SJCRH30 (cell line): Measurements from ENCODE around the gene PHRF1. TPM values are rescaled to one million over a fixed set of nuclear protein-coding genes. Genes with fewer than 3 reads are reported as not detected.

Experiments used
- DNase-seq, 2 experiments: peaks; one replicate each; pipeline ENCODE4 v3.0.0-alpha.2; 2015 to 2020
- H3K27ac ChIP-seq: fragments of 250-450 bp; sonication (Bioruptor Pico); 2 replicates; pipeline ENCODE4 v1.5.1; 2020; ENCODE audit warnings: mild to moderate bottlenecking, moderate library complexity
- H3K27me3 ChIP-seq: fragments of 250-450 bp; sonication (Bioruptor Pico); 2 replicates; pipeline ENCODE4 v1.5.1; 2020; ENCODE audit warnings: mild to moderate bottlenecking, moderate library complexity
- H3K36me3 ChIP-seq: fragments of 250-450 bp; sonication (Bioruptor Pico); 2 replicates; pipeline ENCODE4 v1.5.1; 2020; ENCODE audit warnings: mild to moderate bottlenecking, moderate library complexity
- H3K4me1 ChIP-seq: fragments of 250-450 bp; sonication (Bioruptor Pico); 2 replicates; pipeline ENCODE4 v1.5.1; 2020; ENCODE audit warnings: mild to moderate bottlenecking, moderate library complexity
- H3K4me3 ChIP-seq: fragments of 250-450 bp; sonication (Bioruptor Pico); 2 replicates; pipeline ENCODE4 v1.5.1; 2020; ENCODE audit warnings: mild to moderate bottlenecking, moderate library complexity
- H3K9me3 ChIP-seq: fragments of 250-450 bp; sonication (Bioruptor Pico); replicated peaks from 2 replicates; pipeline ENCODE4 v1.5.1; 2020; ENCODE audit warnings: mild to moderate bottlenecking, moderate library complexity
- total RNA-seq: library from RNA; depleted of rRNA; stranded (reverse); fragments of >200 nt; shearing (Covaris generic); gene quantifications from 2 replicates; pipeline ENCODE4 v1.2.3, GENCODE V29; 2014

PHRF1 gene
- total RNA-seq, 1 experiment from 2014 or later = 34.3 TPM

- DNase-seq = no peak
- Histone ChIP-seq H3K36me3 (no peaks in the 10 kb centered on the region), H3K27ac (no peak overlapping the region), H3K4me3 (no peak overlapping the region), H3K9me3 (no peaks in the 10 kb centered on the region), H3K27me3 (peaks cover 4% of the 10 kb centered on the region; the same call in 1 of the 2 replicates), H3K4me1 (peaks cover 12% of the 10 kb centered on the region)
Observed at GRCh38 chr11:551131-551530, 25.1 kb upstream of the PHRF1 start.

GRCh38 chr11:551596-551995 lies 24.7 kb upstream of the PHRF1 start:
- DNase-seq = no peak
- Histone ChIP-seq H3K36me3 (no peaks in the 10 kb centered on the region), H3K4me1 (peaks cover 12% of the 10 kb centered on the region), H3K9me3 (no peaks in the 10 kb centered on the region), H3K27ac (no peak overlapping the region), H3K4me3 (no peak overlapping the region), H3K27me3 (peaks cover 4% of the 10 kb centered on the region; the same call in 1 of the 2 replicates)

GRCh38 chr11:553083-553987 lies 22.9 kb upstream of the PHRF1 start:
- H3K4me3 ChIP-seq = no peak overlapping the region
- no peaks in the 10 kb centered on the region for H3K36me3 ChIP-seq
- H3K27me3 ChIP-seq = peaks cover 4% of the 10 kb centered on the region; the same call in 1 of the 2 replicates
- no peak overlapping the region for H3K27ac ChIP-seq
- no peaks in the 10 kb centered on the region for H3K9me3 ChIP-seq
- no peak for DNase-seq
- peaks cover 16% of the 10 kb centered on the region for H3K4me1 ChIP-seq

GRCh38 chr11:553988-554340 lies 22.3 kb upstream of the PHRF1 start:
- Histone ChIP-seq H3K4me3 (no peak overlapping the region), H3K4me1 (peaks cover 16% of the 10 kb centered on the region), H3K27me3 (peaks cover 4% of the 10 kb centered on the region; the same call in 1 of the 2 replicates), H3K36me3 (no peaks in the 10 kb centered on the region), H3K9me3 (no peaks in the 10 kb centered on the region), H3K27ac (no peak overlapping the region)
- no peak for DNase-seq

GRCh38 chr11:554428-555226 lies 21.6 kb upstream of the PHRF1 start:
- no peaks in the 10 kb centered on the region for H3K9me3 ChIP-seq
- DNase-seq = peak; percentile 64 to 83
- H3K36me3 ChIP-seq = no peaks in the 10 kb centered on the region
- H3K27me3 ChIP-seq = peaks cover 4% of the 10 kb centered on the region; the same call in 1 of the 2 replicates
- peak overlapping the region; percentile 15; the same call in 1 of the 2 replicates for H3K4me3 ChIP-seq
- no peak overlapping the region for H3K27ac ChIP-seq
- peaks cover 16% of the 10 kb centered on the region for H3K4me1 ChIP-seq

GRCh38 chr11:555227-555779 lies 21.0 kb upstream of the PHRF1 start:
- H3K27ac ChIP-seq = no peak overlapping the region
- H3K4me3 ChIP-seq = no peak overlapping the region
- H3K27me3 ChIP-seq = peaks cover 4% of the 10 kb centered on the region; the same call in 1 of the 2 replicates
- H3K4me1 ChIP-seq = peaks cover 16% of the 10 kb centered on the region
- DNase-seq = no peak
- H3K36me3 ChIP-seq = no peaks in the 10 kb centered on the region
- no peaks in the 10 kb centered on the region for H3K9me3 ChIP-seq

- Histone ChIP-seq H3K27ac (no peak overlapping the region), H3K36me3 (no peaks in the 10 kb centered on the region), H3K9me3 (no peaks in the 10 kb centered on the region), H3K27me3 (peaks cover 4% of the 10 kb centered on the region; the same call in 1 of the 2 replicates), H3K4me3 (no peak overlapping the region), H3K4me1 (peaks cover 16% of the 10 kb centered on the region)
- DNase-seq = no peak
Observed at GRCh38 chr11:555780-556661, 20.2 kb upstream of the PHRF1 start.

- peaks cover 4% of the 10 kb centered on the region; the same call in 1 of the 2 replicates for H3K27me3 ChIP-seq
- no peaks in the 10 kb centered on the region for H3K36me3 ChIP-seq
- H3K27ac ChIP-seq = no peak overlapping the region
- H3K9me3 ChIP-seq = no peaks in the 10 kb centered on the region
- DNase-seq = no peak
- peaks cover 16% of the 10 kb centered on the region for H3K4me1 ChIP-seq
- H3K4me3 ChIP-seq = no peak overlapping the region
Observed at GRCh38 chr11:556662-557256, 19.5 kb upstream of the PHRF1 start.

GRCh38 chr11:557328-558132 lies 18.7 kb upstream of the PHRF1 start:
- Histone ChIP-seq H3K27ac (no peak overlapping the region), H3K4me3 (no peak overlapping the region), H3K4me1 (peaks cover 16% of the 10 kb centered on the region), H3K27me3 (peaks cover 4% of the 10 kb centered on the region; the same call in 1 of the 2 replicates), H3K36me3 (no peaks in the 10 kb centered on the region), H3K9me3 (no peaks in the 10 kb centered on the region)
- peak; percentile 56 to 58 for DNase-seq

GRCh38 chr11:558503-558902 lies 17.8 kb upstream of the PHRF1 start:
- peaks cover 16% of the 10 kb centered on the region for H3K4me1 ChIP-seq
- no peak overlapping the region for H3K27ac ChIP-seq
- H3K27me3 ChIP-seq = peaks cover 4% of the 10 kb centered on the region; the same call in 1 of the 2 replicates
- H3K4me3 ChIP-seq = no peak overlapping the region
- no peaks in the 10 kb centered on the region for H3K36me3 ChIP-seq
- DNase-seq = no peak
- no peaks in the 10 kb centered on the region for H3K9me3 ChIP-seq

GRCh38 chr11:559020-559620 lies 17.1 kb upstream of the PHRF1 start:
- Histone ChIP-seq H3K27me3 (0 out of 2 replicates have a peak, but pooled peaks cover under 1% of the 10 kb centered on the region), H3K4me1 (peaks cover 10% of the 10 kb centered on the region), H3K27ac (no peak overlapping the region), H3K4me3 (no peak overlapping the region), H3K36me3 (no peaks in the 10 kb centered on the region), H3K9me3 (no peaks in the 10 kb centered on the region)
- DNase-seq = no peak

- no peak for DNase-seq
- peaks cover 3% of the 10 kb centered on the region; the same call in 1 of the 2 replicates for H3K4me1 ChIP-seq
- H3K9me3 ChIP-seq = no peaks in the 10 kb centered on the region
- H3K4me3 ChIP-seq = peak overlapping the region; percentile 83
- no peaks in the 10 kb centered on the region for H3K36me3 ChIP-seq
- H3K27me3 ChIP-seq = no peaks in the 10 kb centered on the region
- no peak overlapping the region for H3K27ac ChIP-seq
Observed at GRCh38 chr11:559712-560304, 16.5 kb upstream of the PHRF1 start.
